CD4-positive, alpha-beta T cell treated with Interleukin-6 at 100 ng/mL for 8 hours (primary cell): ENCODE results near the gene ANXA5.

ENCODE experiments used
- DNase-seq: peaks from one replicate; pipeline ENCODE4 v3.0.0-alpha.2; 2020; ENCODE audit warnings: mixed read lengths, low spot score

Gene ANXA5

DNA sequence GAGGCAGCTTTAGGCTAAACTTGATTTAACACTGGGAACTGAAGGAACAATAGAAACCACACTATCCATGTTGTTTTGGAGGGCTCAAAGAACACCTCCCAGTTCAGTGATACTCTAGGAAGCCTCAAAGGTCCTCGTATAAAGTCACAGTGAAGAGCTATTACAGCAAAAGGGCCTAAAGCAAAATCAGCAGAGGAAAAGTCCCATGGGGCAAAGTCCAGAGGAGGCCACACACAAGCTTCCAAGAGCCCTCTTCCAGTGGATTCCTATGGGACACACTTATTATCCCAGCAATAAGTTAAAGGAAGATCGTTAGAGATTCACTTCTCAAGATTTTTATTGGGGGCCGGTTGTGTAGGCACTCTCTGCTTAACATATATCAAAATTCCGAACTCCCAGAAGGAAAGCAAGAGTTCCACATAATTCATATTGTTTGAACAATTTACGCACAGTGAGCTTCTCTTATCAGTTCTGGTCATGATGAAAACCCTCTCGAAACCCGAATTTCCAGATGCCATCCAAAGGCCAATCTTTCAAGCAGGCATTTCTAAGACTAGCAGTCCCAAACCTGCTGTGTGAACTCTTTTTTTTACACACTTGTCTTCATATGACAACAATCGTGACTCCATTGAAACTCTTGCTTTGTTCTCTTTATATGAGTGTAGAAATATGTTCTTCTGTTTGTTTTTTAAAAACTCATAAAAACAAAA is 53.7 kb downstream of the ANXA5 start:
- DNase-seq: no peak

- DNase-seq: no peak
These were observed 54.5 kb downstream of the ANXA5 start for GRCh38 chr4:121642292-121642691.

DNA sequence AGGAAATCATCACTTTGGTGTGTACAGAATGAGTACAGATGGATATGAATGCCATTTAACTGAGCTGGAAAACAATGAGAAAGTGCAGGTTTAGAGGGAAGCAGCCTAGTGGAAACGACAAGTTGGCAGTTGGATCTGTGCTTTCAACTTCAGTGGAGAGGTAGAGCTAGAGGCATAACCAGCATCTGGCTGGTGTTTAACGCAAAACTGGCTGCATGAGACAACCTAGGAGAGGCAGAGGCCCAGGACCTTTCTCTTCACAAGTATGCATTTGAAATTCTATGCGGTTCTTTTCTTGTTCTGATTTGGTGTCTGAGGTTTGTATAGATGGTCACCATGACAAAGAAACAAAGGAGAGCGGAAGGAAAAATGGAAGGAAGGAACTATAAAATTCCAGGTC is 63.1 kb downstream of the ANXA5 start:
- DNase-seq: no peak

GRCh38 chr4:121632636-121633035 is 64.1 kb downstream of the ANXA5 start:
- DNase-seq: no peak
